Heart left ventricle (tissue), 13 donors: ENCODE results near the gene ANKRD44.

Experiments
- CTCF ChIP-seq, 12 donors: fragments of 200-600 bp; sonication (generic) in 4 of 12; IDR thresholded peaks; one replicate each; pipeline versions ENCODE4 v1.5.0 to v1.8.0; 2018 to 2022; ENCODE audit warnings: antibody characterized with exemption in 12 of 12, mild to moderate bottlenecking in 5 of 12
- POLR2A ChIP-seq, 2 donors: fragments of 450-650 bp; IDR thresholded peaks; one replicate each; pipeline ENCODE4 v1.6.1; 2017; ENCODE audit warnings: antibody characterized with exemption in 2 of 2, mild to moderate bottlenecking in 2 of 2, moderate library complexity in 2 of 2
- donor health status: ischemic (EF 13 %, LVEDD 7.1; RV severe dilation, severe dysfunction).
- donor health status: DM: no; HTN: yes; CAD: no.
- donor health status: DM: no; HTN: no; CAD: no.
- donor health status: ischemic (EF 25% LVEDD 6.9; RV normal size, moderate dysfunction).
- donor health status: ischemic (EF 25% LVEDD 5.7; RV mildly dilated, moderate dysfunction).
- donor health status: ischemic (EF 35%, LVEDD 5.7; RV mildly dilated, moderate dysfunction).
- donor health status: nonischemic (EF 11% LVEDD 7.7; RV severe dilation, severe dysfunction).
- donor health status: DM: yes; HTN: yes; CAD: no.
- donor health status: PGD.
- donor health status: ischemic (EF 29% LVEDD 5.4; RV normal size, mild dysfunction).
- donor health status: nonischemic (EF 23%, LVEDD 6.1; RV moderate dilation, normal function).

- TF ChIP-seq POLR2A (IDR thresholded peaks at IDR 0.05) (no peak), CTCF (IDR thresholded peaks at IDR 0.05) (no peak)
These were observed 40.0 kb downstream of the ANKRD44 start for GRCh38 chr2:197270601-197271000.
